SK-N-SH (cell line): Measurements from ENCODE around the gene ATL1. TPM values are rescaled to one million over a fixed set of nuclear protein-coding genes. Genes with fewer than 3 reads are reported as not detected.
A peak's percentile ranks its signal among the peaks of the same experiment; 100 is the strongest.

Experiments used
- CTCF ChIA-PET: fragments of 300-600, 350-600 bp; formaldehyde crosslinking; extraction: SDS; loops from one replicate; lab custom pipeline; 2021; lab: Yijun Ruan, JAX
- POLR2A ChIA-PET: fragments of 350-600 bp; sonication (Branson Sonifier 250); formaldehyde crosslinking; extraction: SDS; loops from one replicate; lab custom pipeline; 2020; ENCODE audit warnings: antibody characterized with exemption, inconsistent platforms; lab: Yijun Ruan, JAX
- DNase-seq: peaks from one replicate; pipeline ENCODE4 v3.0.0; 2012
- H2AFZ ChIP-seq: fragments of 200-600 bp; sonication (generic); 2 replicates; pipeline ENCODE4 v1.8.1; 2016; ENCODE audit warnings: antibody characterized with exemption, mild to moderate bottlenecking, low read depth
- H3F3A ChIP-seq: fragments of 200-600 bp; sonication (generic); replicated peaks from 2 replicates; pipeline ENCODE3; 2016; ENCODE audit warnings: antibody characterized with exemption, mild to moderate bottlenecking; ENCODE audit not compliant: insufficient read depth
- H3K27ac ChIP-seq, 2 experiments: fragments of 200-500 bp in 1 of 2; fragments of 200-600 bp in 1 of 2; sonication (Bioruptor generic) in 1 of 2; sonication (generic), shearing (Covaris generic) in 1 of 2; 2 replicates each; pipeline versions ENCODE4 v1.5.1 to v1.6.1; 2014 to 2016; ENCODE audit warnings: low read depth in 2 of 2, inconsistent platforms in 1 of 2, low read length in 1 of 2, mild to moderate bottlenecking in 1 of 2, mixed read lengths in 1 of 2
- H3K27me3 ChIP-seq: fragments of 200-600 bp; sonication (generic), shearing (Covaris generic); 2 replicates; pipeline ENCODE4 v1.6.1; 2016; ENCODE audit warnings: mixed run types; ENCODE audit not compliant: insufficient read depth
- H3K36me3 ChIP-seq, 2 experiments: fragments of 200-500 bp in 1 of 2; fragments of 200-600 bp in 1 of 2; sonication (Bioruptor generic) in 1 of 2; sonication (generic) in 1 of 2; replicated peaks in 1 of 2; 2 replicates each; pipeline versions ENCODE3 to v1.5.1; 2014 to 2016; ENCODE audit warnings: low read length in 1 of 2, mild to moderate bottlenecking in 1 of 2; ENCODE audit not compliant: insufficient read depth in 2 of 2, control insufficient read depth in 1 of 2
- H3K4me1 ChIP-seq, 2 experiments: fragments of 200-500 bp in 1 of 2; fragments of 200-600 bp in 1 of 2; sonication (Bioruptor generic) in 1 of 2; sonication (generic), shearing (Covaris generic) in 1 of 2; 2 replicates each; pipeline versions ENCODE4 v1.5.1 to v1.6.1; 2014 to 2016; ENCODE audit warnings: low read depth in 1 of 2, low read length in 1 of 2, mixed run types in 1 of 2; ENCODE audit not compliant: insufficient read depth in 2 of 2, control insufficient read depth in 1 of 2
- H3K4me2 ChIP-seq: fragments of 200-600 bp; sonication (generic), shearing (Covaris generic); 2 replicates; pipeline ENCODE4 v1.6.1; 2017; ENCODE audit warnings: mixed run types
- H3K4me3 ChIP-seq, 2 experiments: fragments of 200-500 bp in 1 of 2; fragments of 200-600 bp in 1 of 2; sonication (Bioruptor generic) in 1 of 2; sonication (generic), shearing (Covaris generic) in 1 of 2; 2 replicates each; pipeline versions ENCODE4 v1.5.1 to v1.8.1; 2014 to 2016; ENCODE audit warnings: low read depth in 2 of 2, inconsistent platforms in 1 of 2, low read length in 1 of 2, mild to moderate bottlenecking in 1 of 2, mixed read lengths in 1 of 2, moderate library complexity in 1 of 2
- H3K79me2 ChIP-seq: fragments of 200-600 bp; sonication (generic); 2 replicates; pipeline ENCODE4 v1.8.1; 2017; ENCODE audit warnings: mild to moderate bottlenecking; ENCODE audit not compliant: insufficient read depth
- H3K9ac ChIP-seq: fragments of 200-600 bp; sonication (generic); 2 replicates; pipeline ENCODE4 v1.6.1; 2017; ENCODE audit warnings: mixed run types
- H3K9me2 ChIP-seq: fragments of 200-600 bp; sonication (generic); 2 replicates; pipeline ENCODE4 v1.6.1; 2017; ENCODE audit warnings: mixed run types
- H3K9me3 ChIP-seq: fragments of 200-600 bp; sonication (generic); 2 replicates; pipeline ENCODE4 v1.6.1; 2017; ENCODE audit warnings: mixed run types, mild to moderate bottlenecking, moderate library complexity
- H4K20me1 ChIP-seq: fragments of 200-600 bp; sonication (generic); 2 replicates; pipeline ENCODE4 v1.6.1; 2017; ENCODE audit warnings: mild to moderate bottlenecking, mixed run types; ENCODE audit not compliant: insufficient read depth
- EZH2phosphoT487 ChIP-seq: fragments of 200-600 bp; sonication (generic); IDR thresholded peaks from 2 replicates; pipeline ENCODE4 v1.6.1; 2017; ENCODE audit warnings: low read depth, mixed run types, mild to moderate bottlenecking, antibody characterized with exemption, moderate library complexity, borderline replicate concordance
- FOXM1 ChIP-seq: IDR thresholded peaks from 2 replicates; pipeline ENCODE4 v1.4.0; 2012; ENCODE audit warnings: low read depth, mild to moderate bottlenecking
- GABPA ChIP-seq: IDR thresholded peaks from 2 replicates; pipeline ENCODE4 v1.4.0; 2012; ENCODE audit warnings: low read depth, mild to moderate bottlenecking
- GATA2 ChIP-seq: sonication (generic); formaldehyde crosslinking; IDR thresholded peaks from 2 replicates; pipeline ENCODE4 v1.5.0; 2020; ENCODE audit warnings: mild to moderate bottlenecking, missing genetic modification reagents
- MEF2A ChIP-seq: IDR thresholded peaks from 2 replicates; pipeline ENCODE4 v1.4.0; 2012; ENCODE audit warnings: low read depth, borderline replicate concordance
- NFIC ChIP-seq: IDR thresholded peaks from 2 replicates; pipeline ENCODE4 v1.4.0; 2012; ENCODE audit warnings: borderline replicate concordance
- RXRA ChIP-seq: IDR thresholded peaks from 2 replicates; pipeline ENCODE4 v1.4.0; 2012; ENCODE audit warnings: low read depth, mild to moderate bottlenecking, borderline replicate concordance
- SMC3 ChIP-seq: IDR thresholded peaks from 2 replicates; pipeline ENCODE4 v1.6.1; 2012; ENCODE audit warnings: low read depth, low read length, improper control_type of control experiment
- TCF12 ChIP-seq: IDR thresholded peaks from 2 replicates; pipeline ENCODE4 v1.4.0; 2012
- USF1 ChIP-seq: IDR thresholded peaks from 2 replicates; pipeline ENCODE4 v1.4.0; 2012; ENCODE audit warnings: low read depth, borderline replicate concordance
- WGBS: methylation state at CpG from one replicate; pipeline ENCODE4 v1.1.6; 2017; ENCODE audit warnings: low lambda C conversion rate; 5-methylcytosine and 5-hydroxymethylcytosine counted together
- polyA plus RNA-seq, 3 experiments: library from polyadenylated mRNA; depleted of rRNA; stranded (reverse); fragments of >200 nt; gene quantifications; 2 replicates each; pipeline ENCODE4 v1.2.3, GENCODE V29; 2012
- TF ChIP-seq, protein P1 (sequence below): fragments of 150-350 bp; IDR thresholded peaks from 2 replicates; pipeline ENCODE4 v1.6.1; 2017; ENCODE audit warnings: antibody characterized with exemption, low read length, low read depth, borderline replicate concordance
- TF ChIP-seq, protein P2 (sequence below): fragments of 150-350 bp; IDR thresholded peaks from 2 replicates; pipeline ENCODE4 v1.6.1; 2016; ENCODE audit warnings: mild to moderate bottlenecking, low read depth, low read length

Gene ATL1
- polyA plus RNA-seq, 1 of the 3 experiments (the other 2 are of a cell fraction), result 7.3 TPM

DNA sequence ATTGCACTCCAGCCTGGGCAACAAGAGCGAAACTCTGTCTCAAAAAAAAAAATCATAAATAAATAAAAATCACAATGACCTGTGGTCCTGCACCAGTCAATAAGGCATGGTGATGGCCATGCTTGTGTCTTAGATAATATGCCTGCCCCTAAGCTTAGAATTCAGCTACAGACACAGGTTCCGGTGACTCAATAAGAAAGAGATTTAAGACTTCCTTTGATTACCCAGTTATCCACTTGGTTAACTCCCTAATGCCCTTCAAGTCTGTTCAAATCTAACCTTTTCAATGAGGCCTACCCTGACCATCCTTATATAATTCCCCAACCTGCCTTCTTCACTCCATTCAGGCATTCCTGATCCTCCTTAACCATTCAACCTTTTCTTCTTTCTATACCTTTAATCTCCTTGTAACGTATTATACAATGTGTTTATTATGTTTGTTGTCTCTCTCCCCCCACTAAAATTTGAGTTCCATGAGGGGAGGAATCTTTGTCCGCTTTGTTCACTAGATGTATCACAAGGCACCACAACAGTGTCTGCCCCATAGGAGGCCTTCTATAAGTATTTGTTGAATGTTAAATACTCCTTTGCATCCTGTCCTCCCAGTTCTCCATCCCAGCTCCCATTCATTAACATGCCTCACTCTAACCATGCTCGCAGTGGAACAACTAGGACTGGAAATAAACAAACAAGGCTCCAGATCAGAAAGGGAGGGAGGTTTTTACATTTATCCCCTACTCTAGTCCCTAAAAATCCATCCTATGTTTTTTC lies 36.5 kb upstream of the ATL1 start (continued):
- TF ChIP-seq USF1 (no peak), RXRA (no peak), TCF12 (no peak), SMC3 (no peak), FOXM1 (no peak)
- TF ChIP-seq, protein P1, sequence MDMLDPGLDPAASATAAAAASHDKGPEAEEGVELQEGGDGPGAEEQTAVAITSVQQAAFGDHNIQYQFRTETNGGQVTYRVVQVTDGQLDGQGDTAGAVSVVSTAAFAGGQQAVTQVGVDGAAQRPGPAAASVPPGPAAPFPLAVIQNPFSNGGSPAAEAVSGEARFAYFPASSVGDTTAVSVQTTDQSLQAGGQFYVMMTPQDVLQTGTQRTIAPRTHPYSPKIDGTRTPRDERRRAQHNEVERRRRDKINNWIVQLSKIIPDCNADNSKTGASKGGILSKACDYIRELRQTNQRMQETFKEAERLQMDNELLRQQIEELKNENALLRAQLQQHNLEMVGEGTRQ, result no peak
- TF ChIP-seq, all 33 proteins: peak for 0

DNA sequence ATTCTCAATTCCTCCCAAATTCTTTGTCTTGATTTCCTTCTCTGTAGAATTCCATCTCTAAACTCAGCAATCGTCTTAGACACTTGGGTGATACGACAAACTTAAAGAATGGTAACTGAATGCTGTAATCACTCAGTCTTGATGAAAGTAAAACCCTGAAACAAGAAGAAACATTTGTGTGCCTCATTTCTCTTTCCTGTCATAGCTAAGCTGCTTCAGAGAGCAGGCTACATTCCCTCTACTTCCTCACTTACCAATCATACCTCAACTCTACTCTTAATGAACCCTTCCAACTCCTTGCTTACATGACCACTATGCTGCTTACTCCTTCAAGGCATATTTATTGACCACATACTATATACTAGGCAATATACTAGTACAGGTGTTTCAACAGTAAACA lies 35.9 kb upstream of the ATL1 start:
- TF ChIP-seq TCF12 (no peak), NFIC (no peak), FOXM1 (no peak), SMC3 (no peak), GABPA (no peak), GATA2 (no peak), USF1 (no peak), MEF2A (no peak), EZH2phosphoT487 (no peak)
- TF ChIP-seq, protein P2, sequence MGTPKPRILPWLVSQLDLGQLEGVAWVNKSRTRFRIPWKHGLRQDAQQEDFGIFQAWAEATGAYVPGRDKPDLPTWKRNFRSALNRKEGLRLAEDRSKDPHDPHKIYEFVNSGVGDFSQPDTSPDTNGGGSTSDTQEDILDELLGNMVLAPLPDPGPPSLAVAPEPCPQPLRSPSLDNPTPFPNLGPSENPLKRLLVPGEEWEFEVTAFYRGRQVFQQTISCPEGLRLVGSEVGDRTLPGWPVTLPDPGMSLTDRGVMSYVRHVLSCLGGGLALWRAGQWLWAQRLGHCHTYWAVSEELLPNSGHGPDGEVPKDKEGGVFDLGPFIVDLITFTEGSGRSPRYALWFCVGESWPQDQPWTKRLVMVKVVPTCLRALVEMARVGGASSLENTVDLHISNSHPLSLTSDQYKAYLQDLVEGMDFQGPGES, result no peak
- H3K9me2 ChIP-seq, result no peaks in the 10 kb centered on the region
- peaks cover 9 to 42% of the 10 kb centered on the region in 2 experiments for H3K4me1 ChIP-seq
- peaks cover 0 to 24% of the 10 kb centered on the region in 2 experiments for H3K36me3 ChIP-seq
- DNase-seq, result no peak
- peaks cover 53% of the 10 kb centered on the region for H3F3A ChIP-seq
- peak overlapping the region in 1 of 2 experiments; percentile 95; a peak in 2 of 4 replicates for H3K27ac ChIP-seq
- WGBS, result 96% methylated on average over 2 of the region's 2 CpGs
- H2AFZ ChIP-seq, result no peak overlapping the region
- POLR2A ChIA-PET, result no interaction called here
- peaks cover 98% of the 10 kb centered on the region for H3K79me2 ChIP-seq
- H3K27me3 ChIP-seq, result no peaks in the 10 kb centered on the region
- H3K9ac ChIP-seq, result no peak overlapping the region
- no peak overlapping the region for H3K4me3 ChIP-seq
- no peaks in the 10 kb centered on the region for H3K9me3 ChIP-seq
- H3K4me2 ChIP-seq, result peak overlapping the region; percentile 37; the same call in 1 of the 2 replicates
- peaks cover 71% of the 10 kb centered on the region for H4K20me1 ChIP-seq
- CTCF ChIA-PET, result interaction anchor here (0.6 to 0.8 kb wide), 2 partner anchors 11 to 17 kb away, joined by 3 to 4 read pairs; no protein-coding TSS in a partner anchor
